Forelimb muscle (tissue), 1 donor: ENCODE data around the gene IFT43. TPM values are rescaled to one million over a fixed set of nuclear protein-coding genes. Genes with fewer than 3 reads are reported as not detected.

Experiments
- DNase-seq: peaks from one replicate; pipeline ENCODE4 v3.0.0-alpha.2; 2013; ENCODE audit warnings: low read depth
- polyA plus RNA-seq: library from polyadenylated mRNA; unstranded; fragments of 120-200 nt; gene quantifications from one replicate; pipeline ENCODE4 v1.2.1, GENCODE V29; 2013; ENCODE audit not compliant: insufficient read length

The IFT43 gene
- polyA plus RNA-seq, 1 donor: 23.4 TPM

DNA sequence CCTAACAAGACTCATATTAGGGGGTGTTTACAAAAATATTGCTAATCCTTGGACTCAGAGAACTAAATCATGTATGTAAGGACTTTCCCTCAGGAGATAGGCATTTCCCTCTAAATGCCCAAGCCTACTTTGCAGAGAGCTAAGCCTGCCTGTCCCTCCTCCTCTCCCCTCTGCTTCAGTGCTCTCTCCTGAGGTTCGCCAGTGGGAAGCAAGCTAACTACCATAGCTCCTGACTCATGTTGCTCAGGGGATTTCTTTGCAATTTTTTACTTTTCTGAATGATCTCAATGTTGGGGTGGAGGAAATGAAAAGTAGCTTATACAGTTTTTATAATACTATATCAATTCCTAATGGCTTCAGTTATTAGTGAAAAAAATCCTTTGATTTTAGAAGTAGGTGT, 29.6 kb downstream of the IFT43 start:
- DNase-seq: no peak

GRCh38 chr14:76015668-76016067, 30.1 kb downstream of the IFT43 start:
- DNase-seq: no peak

DNA sequence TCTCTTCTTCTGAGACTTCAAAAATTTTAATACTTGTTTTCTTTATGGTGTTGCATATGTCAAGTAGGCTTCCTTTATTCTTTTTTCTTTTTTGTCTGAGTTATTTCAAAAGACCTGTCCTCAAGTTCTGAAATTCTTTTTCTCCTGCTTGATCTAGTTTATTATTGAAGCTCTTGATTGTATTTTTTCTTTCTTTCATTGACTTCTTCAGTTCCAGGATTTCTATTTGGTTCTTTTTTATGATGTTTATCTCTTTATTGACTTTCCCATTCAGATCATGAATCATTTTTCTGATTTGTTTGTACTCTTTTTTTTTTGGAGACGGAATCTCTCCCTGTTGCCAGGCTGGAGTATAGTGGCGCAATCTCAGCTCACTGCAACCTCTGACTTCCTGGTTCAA, 34.1 kb downstream of the IFT43 start:
- DNase-seq: no peak

DNA sequence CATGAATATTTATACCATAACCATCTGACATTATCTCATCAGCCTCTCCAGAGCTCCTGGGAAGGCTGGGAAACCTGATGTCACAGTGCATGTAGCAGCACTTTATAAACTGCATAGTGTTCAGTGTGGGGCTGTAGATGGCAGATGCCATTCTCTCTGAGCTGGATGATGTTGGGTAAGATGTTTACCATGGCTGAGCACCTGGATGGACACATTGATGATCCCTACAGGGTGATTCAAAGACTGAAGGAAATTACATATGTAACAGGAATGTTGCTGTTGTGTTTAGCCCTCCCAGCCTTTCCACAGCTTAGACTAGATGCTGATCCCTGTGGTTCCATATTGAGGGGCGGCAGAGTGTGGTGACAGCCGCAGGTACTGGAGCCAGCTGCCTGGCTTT, 37.4 kb downstream of the IFT43 start:
- no peak for DNase-seq

GRCh38 chr14:76023757-76024156, 38.2 kb downstream of the IFT43 start:
- no peak for DNase-seq

DNA sequence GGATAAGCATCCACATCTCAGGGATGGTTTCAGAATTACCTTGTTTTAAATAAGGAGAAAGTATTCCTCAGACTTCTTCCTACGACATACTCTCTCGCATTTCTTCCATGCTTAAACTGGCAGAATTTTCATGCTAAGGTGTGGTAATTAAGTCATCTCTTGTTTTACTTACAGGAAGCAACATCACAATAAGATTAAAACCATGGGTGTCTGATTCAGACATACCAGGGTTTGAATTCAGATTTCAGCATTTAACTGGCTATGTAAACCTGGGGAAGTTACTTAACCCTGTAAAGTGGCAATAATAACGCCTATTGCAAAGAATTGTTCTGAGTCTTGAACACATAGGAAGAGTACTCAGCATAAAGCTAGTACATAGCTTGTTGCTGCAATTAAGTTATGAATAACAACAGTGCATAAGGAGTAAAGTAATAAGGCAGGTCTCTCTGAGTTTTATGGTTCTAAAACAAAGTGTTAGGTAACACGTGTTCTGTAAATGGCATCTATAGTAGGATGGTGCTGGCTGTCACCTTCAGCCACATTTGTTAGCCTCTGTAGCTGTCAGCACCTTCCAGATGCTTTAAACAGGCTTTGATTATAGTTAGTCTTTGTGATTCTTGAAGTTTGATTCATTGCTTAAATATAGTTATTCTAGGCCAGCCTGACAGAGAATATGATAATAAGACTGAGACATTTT, 38.8 kb downstream of the IFT43 start:
- no peak for DNase-seq

DNA sequence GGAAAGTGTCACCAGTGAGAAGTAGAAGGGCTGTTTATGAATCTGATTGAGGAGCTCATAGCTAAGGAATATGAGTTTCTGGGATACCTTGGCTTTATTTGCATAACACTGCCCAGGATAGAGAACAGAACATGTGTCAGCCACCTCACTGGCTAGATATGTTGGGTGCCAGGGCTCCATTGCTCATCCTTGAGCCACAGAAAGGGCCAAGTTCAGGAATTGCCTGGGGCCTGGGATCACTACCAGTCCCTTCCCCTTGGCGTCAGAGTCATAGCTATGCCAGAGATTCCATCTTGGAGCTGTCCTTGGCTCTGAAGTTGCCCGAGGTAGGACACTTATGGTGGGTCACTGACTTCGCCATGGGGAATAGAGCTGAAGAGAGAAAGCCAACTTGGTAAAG, 49.0 kb downstream of the IFT43 start:
- DNase-seq: no peak

GRCh38 chr14:76040704-76041103, 55.1 kb downstream of the IFT43 start:
- no peak for DNase-seq

DNA sequence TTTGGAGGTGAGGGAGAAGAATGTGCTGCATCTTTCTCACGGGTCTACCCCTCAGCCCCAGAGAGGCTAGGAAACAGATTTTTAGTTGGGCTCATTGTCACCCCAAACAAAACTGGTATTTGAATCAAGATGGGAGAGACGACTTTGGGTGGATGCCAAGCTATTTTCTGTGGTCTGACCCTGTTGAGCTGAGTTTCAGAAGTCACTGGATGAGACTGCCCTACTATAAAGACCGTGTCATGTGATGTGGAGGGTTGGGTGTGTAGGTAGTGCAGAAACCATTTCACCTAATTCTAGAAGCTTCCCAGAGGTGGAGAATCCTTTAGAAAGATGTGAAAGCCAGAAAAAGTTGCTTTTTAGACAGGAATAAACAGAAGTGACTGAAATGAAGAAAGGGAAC, 60.2 kb downstream of the IFT43 start:
- no peak for DNase-seq

GRCh38 chr14:76050250-76050649, 64.7 kb downstream of the IFT43 start:
- no peak for DNase-seq

DNA sequence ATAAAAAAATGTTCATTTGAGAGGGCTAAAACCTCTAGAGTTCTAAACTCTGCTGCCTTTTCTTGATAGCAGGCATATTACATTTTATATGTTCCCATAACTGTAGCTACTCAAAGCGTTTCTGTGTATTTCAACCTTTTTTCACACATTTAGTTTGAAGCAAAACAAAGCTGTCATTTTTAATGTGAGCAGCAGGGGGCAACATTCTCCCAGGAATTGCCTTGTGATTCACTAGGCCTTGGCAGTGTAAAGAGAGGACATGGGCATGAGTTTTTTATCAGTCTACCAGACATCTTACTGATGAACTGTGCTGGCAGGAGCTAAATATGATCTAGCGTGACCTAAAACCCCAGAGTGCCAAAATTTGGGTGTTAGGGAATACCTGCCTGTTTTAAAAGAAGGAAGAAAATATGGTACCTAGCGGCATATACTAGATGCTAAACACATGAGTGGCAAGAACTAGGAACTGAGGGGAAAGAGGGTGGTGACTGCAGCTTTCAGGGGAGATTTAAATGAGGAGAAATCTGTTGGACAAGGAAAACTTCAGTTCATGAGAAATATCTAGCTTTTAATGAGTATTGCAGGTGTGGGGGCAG, 65.3 kb downstream of the IFT43 start:
- DNase-seq: peak; percentile 35

GRCh38 chr14:76051717-76052465, 66.3 kb downstream of the IFT43 start:
- DNase-seq: no peak

DNA sequence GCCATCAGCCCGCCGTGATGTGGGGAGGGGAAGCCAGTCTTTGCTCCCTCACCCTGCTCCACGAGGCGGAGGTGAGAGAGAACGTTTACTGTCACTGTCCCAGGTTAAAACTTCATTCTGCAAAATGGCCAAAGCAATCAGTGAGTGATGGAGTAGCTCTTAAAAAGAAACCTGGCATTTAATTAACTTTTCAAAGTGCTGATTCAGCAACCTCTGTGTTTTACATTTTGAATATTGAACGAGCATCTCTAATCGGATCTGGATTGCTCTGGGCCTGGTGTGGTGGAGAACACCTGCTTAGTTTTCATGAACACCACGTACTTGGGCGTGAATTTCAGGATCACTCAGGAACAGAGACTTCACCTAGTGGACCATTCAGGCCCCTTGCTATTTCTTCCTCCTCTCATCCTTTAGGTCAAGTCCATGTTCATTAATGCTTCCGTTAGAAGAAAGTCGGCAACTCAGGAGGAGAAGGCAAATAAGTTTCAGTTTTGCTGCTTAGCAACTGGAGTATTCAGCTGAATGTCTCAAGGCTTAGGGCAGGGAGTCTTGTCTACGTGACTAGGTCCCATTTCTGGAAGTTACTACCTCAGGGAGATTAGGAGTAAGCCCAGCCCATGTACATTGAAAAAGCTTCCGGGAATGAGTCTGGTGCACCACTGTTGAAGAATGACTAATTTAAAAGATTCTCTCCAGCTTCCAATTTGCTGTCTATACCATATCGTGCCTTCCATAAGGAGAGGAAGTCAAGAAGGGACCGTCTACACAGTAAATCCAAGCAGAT, 68.2 kb downstream of the IFT43 start:
- no peak for DNase-seq

GRCh38 chr14:76055330-76055729, 69.8 kb downstream of the IFT43 start:
- DNase-seq: no peak

DNA sequence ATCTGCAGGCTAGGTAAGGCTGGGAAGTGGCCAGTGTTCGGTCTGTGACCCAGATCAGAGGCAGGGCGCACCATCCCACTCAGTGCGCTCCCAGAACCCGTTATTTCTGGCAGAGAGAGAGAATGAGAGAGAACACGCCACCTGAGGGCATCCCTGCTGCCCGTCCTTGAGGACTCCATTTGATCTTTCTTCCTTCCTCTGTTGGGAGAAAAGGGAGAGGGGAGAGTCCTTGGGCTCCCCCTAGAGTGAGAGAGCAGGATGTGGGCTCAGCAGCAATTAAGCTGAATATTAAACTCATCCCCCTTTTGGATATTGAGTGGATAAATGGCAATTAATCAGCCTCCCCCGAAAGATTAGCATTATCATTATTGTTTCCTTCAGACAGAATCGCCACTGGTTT, 70.6 kb downstream of the IFT43 start:
- no peak for DNase-seq

GRCh38 chr14:76057914-76058313, 72.4 kb downstream of the IFT43 start:
- no peak for DNase-seq

DNA sequence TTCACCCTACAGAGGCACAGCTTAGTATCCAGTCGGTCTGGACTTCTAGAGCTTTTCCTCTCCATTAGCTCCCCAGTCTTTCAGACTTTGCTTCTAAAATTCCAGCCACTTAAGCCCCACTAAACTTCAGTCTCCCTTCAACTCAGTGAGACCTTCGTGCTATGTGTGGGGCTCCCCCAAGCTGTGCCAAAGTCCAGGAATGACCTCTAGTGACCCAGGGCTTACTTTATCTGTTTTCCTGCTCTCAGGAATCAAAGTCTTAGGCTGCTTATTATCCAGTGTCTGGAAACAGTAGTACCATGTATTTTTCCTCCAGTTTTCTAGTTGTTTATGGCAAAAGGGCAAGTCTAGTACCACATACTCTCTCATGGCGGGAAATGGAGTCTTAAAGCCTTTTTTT, 77.8 kb downstream of the IFT43 start:
- DNase-seq: no peak

DNA sequence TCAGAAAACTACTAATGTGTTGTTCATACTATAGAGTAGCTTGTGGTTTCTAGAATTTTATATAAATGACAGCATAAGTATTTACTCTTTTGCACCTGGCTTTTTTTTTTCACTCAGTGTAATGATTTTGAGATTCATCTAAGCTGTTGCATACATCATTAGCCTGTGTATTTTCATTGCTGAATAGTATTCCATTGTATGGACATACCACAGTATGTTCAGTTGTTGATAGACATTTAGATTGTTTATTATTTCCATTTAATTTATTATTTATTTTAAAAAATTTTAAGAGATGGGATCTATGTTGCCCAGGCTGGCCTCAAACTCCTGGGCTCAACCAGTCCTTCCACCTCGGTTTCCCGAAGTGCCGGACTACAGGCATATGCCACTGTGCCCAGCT, 80.0 kb downstream of the IFT43 start:
- DNase-seq: no peak

GRCh38 chr14:76067536-76067935, 82.0 kb downstream of the IFT43 start:
- no peak for DNase-seq

GRCh38 chr14:76073717-76074116, 88.2 kb downstream of the IFT43 start:
- DNase-seq: no peak

GRCh38 chr14:76077340-76077739, 91.8 kb downstream of the IFT43 start:
- no peak for DNase-seq

DNA sequence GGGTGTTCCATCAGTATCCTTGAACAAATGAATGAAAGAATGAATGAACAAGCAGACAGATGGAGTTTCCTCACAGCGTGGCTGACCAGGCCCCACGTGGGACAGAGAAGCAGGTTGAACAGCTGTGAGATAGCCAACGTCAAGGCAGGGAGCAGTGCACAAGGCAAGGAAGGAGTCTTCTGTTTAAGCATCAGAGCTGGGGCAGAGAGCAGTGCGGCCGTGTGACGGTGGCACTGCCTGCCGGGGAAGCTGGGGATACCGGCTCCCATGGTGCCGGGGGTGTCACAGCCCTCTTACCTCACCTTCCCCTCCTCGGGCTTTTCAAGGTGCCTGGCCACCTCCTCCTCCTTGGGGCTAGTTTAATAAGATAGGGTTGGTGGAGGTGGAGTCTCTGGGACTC, 92.9 kb downstream of the IFT43 start:
- no peak for DNase-seq
